Fibroblast of villous mesenchyme (primary cell): ENCODE measurements around the gene ACYP1. TPM values are rescaled to one million over a fixed set of nuclear protein-coding genes. Genes with fewer than 3 reads are reported as not detected.
A peak's percentile ranks its signal among the peaks of the same experiment; 100 is the strongest.

ENCODE experiments used
- DNase-seq: peaks from one replicate; pipeline ENCODE4 v3.0.0-alpha.2; 2010; ENCODE audit warnings: low read depth
- H3K4me3 ChIP-seq: 2 replicates; pipeline ENCODE4 v1.5.1; 2011; ENCODE audit warnings: low read depth, mild to moderate bottlenecking, low read length
- small RNA-seq: library from RNA; depleted of rRNA; stranded (forward); fragments of <200 nt; gene quantifications from one replicate; pipeline ENCODE3, GENCODE V24; 2012
- total RNA-seq: library from RNA; depleted of rRNA; stranded (reverse); fragments of >200 nt; gene quantifications from 2 replicates; pipeline ENCODE4 v1.2.3, GENCODE V29; 2012
- TF ChIP-seq, protein P1 (sequence below): IDR thresholded peaks from 2 replicates; pipeline ENCODE4 v1.5.1; 2012; ENCODE audit warnings: low read depth, mild to moderate bottlenecking, low read length; ENCODE audit not compliant: insufficient read depth

ACYP1 gene
- total RNA-seq, 1 donor: 11.2 TPM

DNA sequence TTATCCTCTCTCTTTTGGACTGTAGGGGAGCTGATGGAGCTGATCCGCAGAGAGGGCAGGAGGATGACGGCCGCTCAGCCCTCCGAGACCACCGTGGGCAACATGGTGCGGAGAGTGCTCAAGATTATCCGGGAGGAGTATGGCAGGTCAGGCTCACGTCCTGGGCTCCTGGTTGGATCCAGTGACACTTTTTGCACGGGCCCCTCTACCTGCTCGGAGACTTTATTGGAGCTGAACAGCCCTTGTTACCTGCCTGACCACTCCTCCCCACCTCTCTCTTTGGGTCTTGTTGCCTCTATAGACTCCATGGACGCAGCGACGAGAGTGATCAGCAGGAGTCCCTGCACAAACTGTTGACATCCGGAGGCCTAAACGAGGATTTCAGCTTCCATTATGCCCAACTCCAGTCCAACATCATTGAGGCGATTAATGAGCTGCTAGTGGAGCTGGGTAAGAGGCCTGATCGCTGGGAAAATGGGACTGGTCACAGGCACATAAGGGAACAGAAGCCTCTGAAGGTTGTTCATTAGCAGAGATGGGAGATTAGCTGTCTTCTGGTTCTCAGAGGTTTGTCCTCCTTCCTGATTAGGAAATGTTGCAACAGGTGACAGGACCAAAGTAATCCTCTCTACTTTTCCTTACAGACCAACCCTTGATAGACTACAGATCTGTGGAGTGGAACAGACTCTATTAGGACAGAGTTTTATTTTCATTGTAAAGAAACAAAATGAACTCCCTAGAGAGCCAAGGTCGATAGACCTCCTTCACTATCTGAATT, 60.4 kb downstream of the ACYP1 start:
- TF ChIP-seq, protein P1, sequence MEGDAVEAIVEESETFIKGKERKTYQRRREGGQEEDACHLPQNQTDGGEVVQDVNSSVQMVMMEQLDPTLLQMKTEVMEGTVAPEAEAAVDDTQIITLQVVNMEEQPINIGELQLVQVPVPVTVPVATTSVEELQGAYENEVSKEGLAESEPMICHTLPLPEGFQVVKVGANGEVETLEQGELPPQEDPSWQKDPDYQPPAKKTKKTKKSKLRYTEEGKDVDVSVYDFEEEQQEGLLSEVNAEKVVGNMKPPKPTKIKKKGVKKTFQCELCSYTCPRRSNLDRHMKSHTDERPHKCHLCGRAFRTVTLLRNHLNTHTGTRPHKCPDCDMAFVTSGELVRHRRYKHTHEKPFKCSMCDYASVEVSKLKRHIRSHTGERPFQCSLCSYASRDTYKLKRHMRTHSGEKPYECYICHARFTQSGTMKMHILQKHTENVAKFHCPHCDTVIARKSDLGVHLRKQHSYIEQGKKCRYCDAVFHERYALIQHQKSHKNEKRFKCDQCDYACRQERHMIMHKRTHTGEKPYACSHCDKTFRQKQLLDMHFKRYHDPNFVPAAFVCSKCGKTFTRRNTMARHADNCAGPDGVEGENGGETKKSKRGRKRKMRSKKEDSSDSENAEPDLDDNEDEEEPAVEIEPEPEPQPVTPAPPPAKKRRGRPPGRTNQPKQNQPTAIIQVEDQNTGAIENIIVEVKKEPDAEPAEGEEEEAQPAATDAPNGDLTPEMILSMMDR: no peak
- DNase-seq: no peak

More for the DNA sequence above, 60.4 kb downstream of the ACYP1 start:
- peak overlapping the region; percentile 95 for H3K4me3 ChIP-seq

Small RNA genes within 50 kb of the gene (small RNA-seq; reads per million reads assigned to genes)
- not detected for gene RNU6-689P

Other genes starting within 250 kb of the ACYP1 start
- gene PROX2, start 187.9 kb downstream of the ACYP1 start, total RNA-seq: under 0.01 TPM in 1 of 2 replicates, not detected in the other
- 61.5 and 62.6 TPM in 2 replicates for gene DLST, start 182.1 kb downstream of the ACYP1 start, total RNA-seq
- gene RPS6KL1, start 140.8 kb downstream of the ACYP1 start, total RNA-seq: 1.6 and 2.2 TPM in 2 replicates
- 0.64 and 0.86 TPM in 2 replicates for gene PGF, start 108.4 kb downstream of the ACYP1 start, total RNA-seq
- 46.6 and 49.6 TPM in 2 replicates for gene EIF2B2, start 61.1 kb downstream of the ACYP1 start, total RNA-seq
- 21.6 and 25.9 TPM in 2 replicates for gene MLH3, start 12.6 kb downstream of the ACYP1 start, total RNA-seq
- gene ZC2HC1C, start 5.6 kb upstream of the ACYP1 start, total RNA-seq: 0.64 and 2.2 TPM in 2 replicates
- 32.0 and 39.3 TPM in 2 replicates for gene NEK9, start 63.0 kb upstream of the ACYP1 start, total RNA-seq
- 215 and 279 TPM in 2 replicates for gene TMED10, start 112.6 kb upstream of the ACYP1 start, total RNA-seq
- gene FOS, start 214.8 kb upstream of the ACYP1 start, total RNA-seq: 108 and 122 TPM in 2 replicates